Stimulated activated CD4-positive, alpha-beta T cell treated with anti-CD3 and anti-CD28 coated beads, Interleukin-2, amount 100 ng/mL, for 4 hours (primary cell): ENCODE data around the gene MED22.
"Not testable (repeated sequence)": the region's sequence is repeated elsewhere in the genome, so short reads cannot be mapped to it uniquely, and the experiment has no call there.

ENCODE experiments used
- DNase-seq: peaks from one replicate; pipeline ENCODE4 v3.0.0-alpha.2; 2020; ENCODE audit warnings: low read depth

The MED22 gene

DNA sequence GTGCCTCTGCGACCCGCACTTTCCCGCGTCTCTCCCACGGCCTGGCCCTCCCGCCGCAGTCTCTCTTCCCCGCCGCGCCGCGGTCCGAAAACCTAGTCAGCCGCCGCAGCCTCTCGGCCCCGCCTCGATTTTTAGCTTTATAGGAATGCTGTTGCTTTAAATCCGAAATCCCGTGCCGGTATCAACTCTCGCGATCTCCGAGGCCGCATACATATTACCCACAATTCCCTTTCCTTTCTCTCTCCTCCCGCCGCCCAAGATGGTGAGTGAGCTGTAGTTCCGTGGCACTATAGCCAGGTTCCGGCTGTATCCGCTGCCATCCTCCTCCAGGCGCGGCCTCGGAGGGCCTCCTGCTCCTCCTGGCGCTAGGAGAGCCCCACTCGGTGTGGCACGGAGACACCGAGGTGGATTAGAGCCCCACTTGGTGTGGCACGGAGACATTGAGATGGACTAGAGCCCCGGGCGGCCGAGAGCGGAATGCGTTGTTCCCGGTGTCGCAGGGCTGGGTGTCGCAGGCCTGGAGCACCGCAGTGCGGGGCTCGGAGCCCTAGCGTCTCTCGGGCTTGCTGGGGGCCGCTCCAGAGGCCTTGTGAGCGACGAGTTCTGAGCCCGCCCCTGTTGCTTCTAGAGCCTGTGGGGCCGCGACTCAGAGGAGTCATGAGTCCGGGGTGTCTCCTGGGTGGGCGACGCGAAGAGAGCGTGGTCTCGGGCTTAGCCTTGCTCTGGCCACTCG, at the start of gene MED22, which contains the start of gene RPL7A:
Gene MED22 (minus strand): TSS at position 147 of the 733 bp plus-strand sequence. CDS start 1,469 bp downstream, outside the sequence.
Gene RPL7A (plus strand): TSS at position 234 of the 733 bp plus-strand sequence. CDS start 26 bp downstream, at position 260.
- peak; percentile 86 for DNase-seq

DNA sequence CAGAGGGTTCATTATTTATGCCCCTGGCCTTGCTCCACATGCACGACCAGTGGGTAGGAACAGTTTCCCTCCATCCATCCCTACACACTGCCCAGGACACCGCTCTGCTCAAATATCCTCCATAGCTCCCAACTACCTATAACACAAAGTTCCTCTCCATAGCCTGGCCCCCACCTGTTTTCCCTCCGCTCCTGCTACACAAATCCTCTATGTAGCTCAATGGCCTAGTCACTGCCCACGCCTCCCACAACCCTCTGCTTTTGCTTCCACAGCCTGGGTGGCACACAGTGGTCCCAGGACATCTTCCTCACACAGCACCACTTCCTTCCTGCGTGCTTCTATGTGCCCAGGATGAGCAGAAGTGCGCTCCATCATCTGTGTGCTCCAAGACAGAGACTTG, 49.4 kb upstream of the MED22 start:
- DNase-seq, result no peak

DNA sequence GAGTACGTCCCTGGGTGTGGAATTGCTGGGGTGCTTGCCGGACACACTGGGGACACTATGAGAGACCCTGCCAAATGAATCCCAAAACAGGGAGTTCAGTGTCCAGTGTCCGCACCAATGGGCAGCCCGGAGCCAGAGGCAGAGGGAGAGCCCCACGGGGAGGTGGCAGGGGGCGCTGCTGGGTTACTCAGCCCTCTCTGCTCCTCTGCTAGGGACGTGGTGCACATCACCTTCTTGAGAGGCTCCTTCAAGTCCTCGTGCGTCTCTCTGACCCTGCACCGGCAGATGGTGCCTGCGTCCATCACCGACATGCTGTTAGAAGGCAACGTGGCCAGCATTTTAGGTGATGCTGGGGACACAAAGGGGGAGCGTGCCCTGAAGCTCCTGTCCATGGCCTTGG, 49.0 kb upstream of the MED22 start:
- DNase-seq, result no peak

DNA sequence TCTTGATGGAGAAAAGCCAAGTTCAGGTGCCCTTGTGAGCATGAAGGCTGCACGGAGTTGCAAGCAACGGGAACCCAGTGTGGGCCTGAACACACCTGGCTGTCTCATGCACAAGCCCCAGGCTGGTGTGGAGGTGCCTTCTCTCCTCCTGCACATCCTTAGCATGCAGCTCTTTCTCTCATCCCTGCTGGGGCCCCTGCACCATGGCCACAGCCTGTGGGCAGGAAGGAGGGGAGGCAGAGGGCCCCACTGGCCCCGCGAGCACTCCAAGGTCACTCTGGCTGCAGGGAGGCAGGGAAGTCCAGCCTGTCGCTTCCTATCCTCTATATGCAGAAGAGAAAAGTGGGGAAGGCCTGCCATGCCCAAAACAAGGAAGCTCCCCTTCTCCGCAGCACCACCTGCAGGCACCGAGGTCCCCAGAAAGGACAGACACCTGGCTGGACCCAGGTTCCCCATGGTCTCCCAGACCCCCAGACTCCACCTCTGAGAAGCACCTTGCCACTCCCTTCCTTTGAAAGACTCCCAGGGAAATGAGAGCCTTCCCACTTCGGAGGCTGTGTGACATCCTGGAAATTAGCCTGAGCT, 46.8 kb upstream of the MED22 start:
- DNase-seq, result no peak

DNA sequence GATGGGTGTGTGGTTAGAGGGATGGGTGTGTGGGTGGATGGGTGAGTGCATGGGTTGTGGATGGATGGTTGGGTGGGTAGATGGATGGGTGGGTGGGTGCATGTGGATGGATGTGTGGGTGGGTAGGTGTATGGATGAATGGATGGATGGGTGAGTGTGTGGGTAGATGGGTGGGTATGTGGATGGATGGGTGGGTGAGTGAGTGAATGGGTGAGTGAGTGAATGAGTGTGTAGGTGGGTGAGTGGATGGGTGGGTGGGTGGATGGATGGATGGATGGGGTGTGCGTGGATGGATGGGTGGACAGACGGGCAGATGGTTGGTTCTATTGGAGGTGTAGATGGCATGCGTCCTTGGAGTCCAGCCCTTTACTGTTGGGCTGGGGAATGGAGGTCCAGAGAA, 45.5 kb upstream of the MED22 start:
- no peak for DNase-seq

DNA sequence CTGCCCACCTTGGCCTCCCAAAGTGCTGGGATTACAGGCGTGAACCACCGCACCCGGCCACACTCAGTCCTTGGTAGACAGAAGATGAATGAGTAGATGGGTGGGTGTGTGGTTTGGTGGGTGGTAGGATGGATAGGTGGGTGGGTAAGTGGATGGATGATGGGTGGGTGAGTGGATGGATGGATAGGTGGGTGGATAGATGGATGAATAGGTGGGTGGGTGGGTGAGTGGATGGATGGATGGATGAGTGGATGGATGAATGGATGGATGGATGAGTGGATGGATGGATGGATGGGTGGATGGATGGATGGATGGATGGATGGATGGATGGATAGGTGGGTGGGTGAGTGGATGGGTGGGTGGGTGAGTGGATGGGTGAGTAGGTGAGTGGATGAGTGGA, 44.4 kb upstream of the MED22 start:
- DNase-seq, result not testable (repeated sequence)

DNA sequence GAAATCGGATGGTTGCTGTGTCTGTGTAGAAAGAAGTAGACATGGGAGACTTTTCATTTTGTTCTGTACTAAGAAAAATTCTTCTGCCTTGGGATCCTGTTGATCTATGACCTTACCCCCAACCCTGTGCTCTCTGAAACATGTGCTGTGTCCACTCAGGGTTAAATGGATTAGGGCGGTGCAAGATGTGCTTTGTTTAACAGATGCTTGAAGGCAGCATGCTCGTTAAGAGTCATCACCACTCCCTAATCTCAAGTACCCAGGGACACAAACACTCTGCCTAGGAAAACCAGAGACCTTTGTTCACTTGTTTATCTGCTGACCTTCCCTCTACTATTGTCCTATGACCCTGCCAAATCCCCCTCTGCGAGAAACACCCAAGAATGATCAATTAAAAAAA, 43.5 kb upstream of the MED22 start:
- DNase-seq, result not testable (repeated sequence)

DNA sequence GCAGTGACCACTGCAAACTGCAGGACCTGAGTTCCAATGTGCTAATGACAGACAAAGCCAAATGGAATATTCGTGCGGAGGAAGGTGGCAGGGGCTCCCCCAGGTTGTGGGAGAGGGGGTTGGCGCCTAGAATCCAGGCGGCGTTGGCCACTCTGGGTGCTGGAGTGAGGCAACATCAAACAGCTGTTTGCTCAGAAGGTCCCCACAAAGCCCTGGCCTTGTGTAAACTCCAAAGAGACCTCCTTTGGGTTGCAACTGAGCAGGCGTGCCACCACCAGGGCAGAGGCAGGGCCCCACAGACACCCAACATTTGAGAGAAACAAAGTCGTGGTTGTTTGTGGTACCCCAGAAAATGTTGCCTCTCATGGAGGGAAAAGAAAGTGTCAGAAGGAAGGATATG, 42.8 kb upstream of the MED22 start:
- no peak for DNase-seq

DNA sequence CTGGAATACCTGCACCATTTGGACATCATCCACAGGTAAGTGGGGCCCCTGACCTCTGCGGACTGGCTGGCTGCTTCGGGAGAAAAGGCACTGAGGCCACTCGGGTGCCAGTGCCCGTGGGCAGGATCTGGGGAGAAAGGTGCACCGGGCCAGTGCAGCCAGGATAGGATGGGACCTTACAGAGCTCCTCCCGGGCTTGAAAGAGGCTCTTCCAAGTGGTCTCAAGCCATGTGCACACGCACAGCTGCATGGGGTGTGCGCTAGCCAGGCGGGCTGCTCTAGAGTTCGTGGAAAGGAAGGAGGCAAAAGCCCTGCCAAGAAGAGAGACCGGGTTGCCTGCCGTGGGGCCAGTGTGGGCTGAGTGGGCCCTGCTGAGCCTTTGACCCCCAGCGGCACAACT, 41.6 kb upstream of the MED22 start:
- DNase-seq, result no peak

DNA sequence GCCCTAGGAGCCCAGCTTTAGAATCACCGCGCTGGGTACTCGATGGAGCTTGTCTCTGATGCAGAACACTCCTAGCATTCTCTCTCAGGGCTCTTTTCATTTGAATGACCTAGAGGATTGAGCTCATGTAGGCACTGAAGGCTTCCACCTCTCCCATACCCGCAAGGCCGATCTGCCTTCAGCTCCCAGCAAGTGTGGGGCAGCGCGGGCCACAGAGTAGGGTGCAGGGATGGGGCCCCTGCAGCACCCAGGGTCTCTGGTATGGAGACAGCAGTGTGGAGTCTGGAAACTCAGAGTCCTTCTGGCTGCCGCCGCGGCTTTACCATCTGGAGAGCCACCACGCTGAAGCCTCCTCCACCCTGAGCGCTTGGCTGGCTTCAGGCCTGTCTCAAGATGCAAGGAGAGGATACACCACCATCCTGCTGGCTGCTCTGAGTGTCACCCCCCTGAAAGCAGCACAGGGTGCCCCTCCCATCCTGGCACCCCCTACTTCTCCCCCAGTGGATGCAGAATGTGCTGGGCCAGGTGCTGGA, 41.2 kb upstream of the MED22 start:
- no peak for DNase-seq

DNA sequence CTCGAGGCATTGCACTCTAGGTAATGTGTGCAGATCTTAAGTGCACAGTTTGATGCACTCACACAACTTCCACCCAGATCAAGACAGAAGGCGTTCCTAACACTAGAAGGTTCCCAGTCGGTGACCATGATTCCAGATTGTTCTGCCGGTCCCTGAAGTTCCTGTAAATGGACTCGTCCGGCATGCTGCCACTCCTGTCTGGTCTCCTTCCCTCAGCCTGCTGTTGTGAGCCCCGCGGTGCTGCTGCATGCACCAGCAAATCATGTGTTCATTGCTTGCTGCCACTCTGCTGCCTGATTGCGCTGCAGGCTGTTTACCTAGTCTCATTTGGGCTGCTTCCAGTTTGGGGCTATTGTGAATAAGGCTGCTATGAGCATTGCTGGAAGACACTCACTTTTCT, 39.7 kb upstream of the MED22 start:
- no peak for DNase-seq

DNA sequence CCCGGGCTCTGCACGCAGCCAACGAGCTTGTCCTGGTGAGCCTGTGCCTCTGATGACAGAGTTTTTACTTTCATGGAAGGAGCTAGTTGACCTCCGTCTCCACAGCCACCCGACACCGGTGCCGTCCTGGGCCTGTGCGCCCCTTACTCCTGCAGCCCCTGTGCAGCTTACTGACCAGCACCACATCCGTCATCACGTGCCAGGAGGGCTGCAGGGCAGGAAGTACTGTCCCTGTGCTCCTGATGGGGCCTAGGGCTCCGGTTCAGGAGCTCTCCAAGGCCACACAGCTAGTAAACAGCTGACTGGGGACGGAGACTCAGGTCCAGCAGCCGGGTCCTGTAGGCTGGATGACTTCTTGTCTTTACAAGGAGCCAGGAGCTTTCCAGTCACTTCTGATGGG, 38.4 kb upstream of the MED22 start:
- no peak for DNase-seq

DNA sequence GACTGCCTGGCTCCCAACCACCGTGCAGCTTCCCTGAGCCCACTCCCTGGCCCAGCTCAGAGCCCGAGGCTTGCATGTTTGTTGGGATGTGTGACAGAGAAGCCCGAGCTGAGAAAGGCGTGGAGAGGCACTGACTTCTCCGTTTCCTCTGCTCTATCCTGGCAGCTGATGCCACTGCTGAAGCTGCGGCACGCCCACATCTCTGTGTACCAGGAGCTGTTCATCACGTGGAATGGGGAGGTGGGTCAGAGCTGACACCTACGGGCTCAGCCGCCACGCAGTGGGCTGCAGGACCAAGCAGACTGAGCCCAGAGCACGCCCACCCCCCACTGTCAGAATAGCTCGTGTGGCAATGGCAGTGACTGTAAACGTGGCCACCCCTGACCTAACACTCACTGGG, 37.5 kb upstream of the MED22 start:
- DNase-seq, result no peak

DNA sequence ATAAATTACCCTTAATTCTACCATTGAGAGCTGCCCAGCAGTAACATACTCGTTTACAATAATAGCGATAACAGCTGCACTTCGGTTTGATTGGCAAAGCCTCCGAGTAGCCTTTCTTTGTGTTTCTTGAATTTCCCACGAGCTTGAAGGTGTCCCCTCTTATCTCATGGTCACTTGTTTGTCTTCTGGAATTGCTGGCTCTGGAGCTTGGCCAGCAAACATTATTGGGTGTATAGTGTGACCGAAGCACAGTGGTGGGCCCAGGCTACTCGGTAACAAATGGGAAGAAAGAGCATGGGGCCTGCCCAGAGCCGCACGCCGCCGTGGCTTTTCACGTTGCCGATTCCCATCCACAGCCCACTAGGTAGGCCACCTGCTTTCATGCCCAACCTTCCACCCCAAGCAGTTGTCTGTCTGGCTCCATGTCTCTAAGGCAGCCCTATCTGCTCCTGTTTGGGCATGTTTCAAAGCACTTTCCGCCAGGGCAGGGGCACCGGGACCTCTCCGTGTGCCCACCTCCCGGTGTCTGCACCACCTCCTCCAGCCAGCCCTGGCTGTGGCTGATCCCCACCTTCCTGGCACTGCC, 36.9 kb upstream of the MED22 start:
- no peak for DNase-seq

DNA sequence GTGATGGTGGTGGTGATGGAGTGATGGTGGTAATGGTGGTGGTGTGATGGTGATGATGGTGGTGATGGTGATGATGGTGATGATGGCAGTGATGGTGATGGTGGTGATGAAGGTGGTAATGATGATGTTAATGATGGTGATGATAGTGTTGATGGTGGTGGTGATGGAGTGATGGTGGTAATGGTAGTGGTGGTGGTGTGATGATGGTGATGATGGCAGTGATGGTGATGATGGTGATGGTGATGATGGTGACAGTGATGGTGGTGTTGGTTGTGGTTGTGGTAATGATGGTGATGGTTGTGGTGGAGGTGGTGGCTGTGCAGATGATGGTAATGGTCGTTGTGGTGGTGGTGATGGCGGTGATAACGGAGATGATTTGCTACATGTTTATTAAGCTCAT, 35.5 kb upstream of the MED22 start:
- DNase-seq, result no peak

DNA sequence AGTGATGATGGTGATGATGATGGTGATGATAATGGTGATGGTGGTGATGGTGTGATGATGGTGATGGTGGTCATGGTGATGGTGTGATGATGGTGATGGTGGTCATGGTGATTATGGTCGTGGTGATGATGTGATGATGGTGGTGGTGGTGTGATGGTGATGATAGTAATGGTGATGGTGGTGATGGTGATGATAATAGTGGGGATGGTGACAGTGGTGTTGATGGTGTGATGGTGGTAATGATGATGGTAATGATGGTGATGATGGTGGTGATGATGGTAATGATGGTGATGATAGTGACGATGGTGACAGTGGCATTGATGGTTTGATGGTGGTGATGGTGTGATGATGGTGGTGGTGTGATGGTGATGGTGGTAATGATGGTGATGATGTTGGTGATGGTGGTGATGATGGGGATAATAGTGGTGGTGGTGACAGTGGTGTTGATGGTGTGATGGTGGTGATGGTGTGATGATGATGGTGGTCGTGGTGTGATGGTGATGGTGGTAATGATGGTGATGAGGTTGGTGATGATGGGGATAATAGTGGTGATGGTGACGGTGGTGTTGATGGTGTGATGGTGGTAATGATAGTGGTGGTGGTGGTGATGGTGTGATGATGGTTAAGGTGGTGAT, 34.7 kb upstream of the MED22 start:
- no peak for DNase-seq

DNA sequence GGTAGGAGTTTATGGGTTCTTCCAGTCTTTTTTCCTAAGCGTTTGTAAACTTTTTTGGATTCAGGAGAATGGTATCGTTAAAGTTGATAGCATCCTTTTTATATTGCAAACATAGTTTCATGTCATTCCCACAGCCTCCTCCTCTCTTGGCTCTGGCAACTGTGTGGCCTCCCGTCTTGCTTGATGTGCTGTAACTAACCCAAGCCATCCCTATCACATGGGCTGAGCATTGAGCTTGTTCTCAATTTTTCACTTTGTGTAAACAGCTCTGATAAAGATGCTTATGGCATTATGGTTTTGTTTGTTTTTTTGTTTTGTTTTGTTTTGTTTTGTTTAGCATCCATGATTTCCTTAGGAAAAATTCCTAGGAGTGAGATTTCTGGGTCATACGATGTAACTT, 32.8 kb upstream of the MED22 start:
- DNase-seq, result no peak

DNA sequence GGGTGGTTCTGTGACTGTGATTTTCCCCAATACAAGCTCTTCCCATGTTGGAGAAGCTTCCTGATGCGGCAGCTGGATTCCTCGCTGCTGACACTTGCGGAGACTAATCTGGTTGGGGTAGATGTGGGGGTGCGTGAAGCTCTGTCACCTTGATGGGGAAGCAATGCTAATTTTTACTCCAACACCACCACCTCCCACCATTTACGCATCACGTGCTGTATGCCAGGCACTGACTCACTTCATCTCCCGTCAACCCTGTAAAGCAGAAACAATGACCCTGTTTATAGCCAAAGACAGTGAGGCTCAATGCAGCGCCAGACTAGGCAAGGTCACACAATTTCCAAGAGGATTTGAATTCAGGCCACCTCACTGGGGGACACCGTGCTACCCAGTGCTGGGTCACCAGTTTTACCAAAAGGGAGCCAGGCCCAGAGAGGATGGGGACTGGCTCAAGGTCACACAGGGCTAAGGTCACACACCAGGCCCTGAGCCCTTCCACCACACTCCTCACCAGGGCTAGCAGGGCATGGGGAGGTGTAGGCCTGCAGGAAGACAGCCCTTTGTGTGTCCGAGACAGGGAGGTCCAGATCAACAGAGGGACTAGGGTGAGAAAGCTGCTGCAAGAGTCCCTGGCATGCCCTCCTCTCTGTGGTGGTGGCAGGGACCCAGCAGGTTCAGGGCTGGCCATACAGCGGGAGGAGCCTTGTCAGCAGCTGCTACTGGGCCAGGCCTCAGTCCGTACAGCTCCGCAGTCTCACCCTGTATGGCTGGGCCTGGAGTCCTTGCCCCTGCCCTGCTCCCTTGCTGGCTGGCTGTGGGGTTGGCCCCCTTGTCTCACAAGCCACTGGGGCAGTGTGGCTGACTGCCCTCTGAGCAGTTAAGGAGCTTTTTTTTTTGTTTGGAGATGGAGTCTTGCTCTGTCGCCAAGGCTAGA, 31.5 kb upstream of the MED22 start:
- DNase-seq, result no peak

DNA sequence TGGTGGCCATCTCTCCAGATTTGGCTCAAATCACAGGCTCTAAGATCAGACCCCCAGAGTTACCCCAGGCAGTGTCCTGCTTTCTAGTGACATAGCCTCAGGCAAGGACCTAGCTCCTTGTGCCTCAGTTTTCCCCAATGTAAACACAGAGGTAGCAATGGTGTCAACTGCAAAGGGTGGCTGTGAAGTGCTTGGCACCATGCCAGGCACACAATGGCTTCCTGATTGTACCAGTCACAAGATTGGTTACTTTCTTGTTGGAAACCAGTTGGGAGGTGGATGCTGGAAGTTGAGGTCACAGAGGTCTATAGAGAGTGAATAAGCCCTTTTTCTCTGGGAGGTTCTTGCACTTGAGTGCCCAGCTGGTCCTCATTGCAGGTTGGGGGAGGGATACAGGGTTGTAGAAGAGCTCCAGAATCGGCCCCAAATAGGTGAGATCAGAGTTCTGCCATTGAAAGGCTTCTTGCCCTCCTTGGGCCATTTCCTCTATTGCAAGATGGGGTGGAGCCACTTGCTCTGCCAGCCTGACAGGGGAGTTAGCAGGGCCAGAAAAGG, 30.6 kb upstream of the MED22 start:
- DNase-seq, result no peak

DNA sequence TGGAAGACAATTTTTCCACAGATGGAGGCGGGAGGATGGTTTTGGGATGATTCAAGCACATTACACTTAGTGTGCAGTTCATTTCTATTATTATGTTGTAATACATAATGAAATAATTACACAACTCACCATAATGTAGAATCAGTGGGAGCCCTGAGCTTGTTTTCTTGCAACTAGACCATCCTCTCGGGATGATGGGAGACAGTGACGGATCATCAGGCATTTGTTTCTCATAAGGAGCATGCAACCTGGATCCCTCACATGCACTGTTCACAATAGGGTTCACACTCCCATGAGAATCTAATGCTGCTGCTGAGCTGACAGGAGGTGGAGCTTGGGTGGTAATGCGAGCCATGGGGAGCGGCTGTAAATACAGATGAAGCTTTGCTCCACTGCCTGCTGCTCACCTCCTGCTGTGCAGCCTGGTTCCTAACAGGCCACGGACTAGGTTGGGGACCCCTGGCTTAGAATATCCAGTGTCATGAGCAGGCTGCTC, 29.8 kb upstream of the MED22 start:
- no peak for DNase-seq

DNA sequence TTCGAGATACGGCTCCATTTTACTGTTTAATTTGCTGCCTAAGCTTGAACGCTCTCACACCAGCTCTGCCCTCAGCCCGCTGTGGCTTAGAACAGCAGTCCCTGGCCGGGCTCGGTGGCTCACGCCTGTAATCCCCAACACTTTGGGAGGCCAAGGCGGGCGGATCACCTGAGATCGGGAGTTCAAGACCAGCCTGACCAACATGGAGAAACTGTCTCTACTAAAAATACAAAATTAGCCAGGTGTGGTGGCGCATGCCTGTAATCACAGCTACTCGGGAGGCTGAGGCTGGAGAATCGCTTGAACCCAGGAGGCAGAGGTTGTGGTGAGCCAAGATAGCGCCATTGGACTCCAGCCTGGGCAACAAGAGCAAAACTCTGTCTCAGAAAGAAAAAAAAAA, 29.3 kb upstream of the MED22 start:
- DNase-seq, result not testable (repeated sequence)
